ENCODE measurements around the gene GAB1. TPM values are rescaled to one million over a fixed set of nuclear protein-coding genes. Genes with fewer than 3 reads are reported as not detected.
A peak's percentile ranks its signal among the peaks of the same experiment; 100 is the strongest.

The GAB1 gene
- total RNA-seq, 1 donor from 2014 or later = 29.7 TPM

- H3K4me1 Mint-ChIP-seq (ENCODE audit: low read depth, unreplicated experiment) = peaks cover 17% of the 10 kb centered on the region
- peaks cover 15% of the 10 kb centered on the region for H3K27me3 Mint-ChIP-seq (ENCODE audit: unreplicated experiment)
- H3K4me3 Mint-ChIP-seq (ENCODE audit: unreplicated experiment) = peak overlapping the region; percentile 100
- H3K27ac Mint-ChIP-seq (ENCODE audit: unreplicated experiment) = peak overlapping the region; percentile 100
- peaks cover 4% of the 10 kb centered on the region for H3K36me3 Mint-ChIP-seq (ENCODE audit: unreplicated experiment)
- peaks cover 16% of the 10 kb centered on the region for H3K9me3 Mint-ChIP-seq (ENCODE audit: unreplicated experiment)
- no peak for TF ChIP-seq CTCF (IDR thresholded peaks at IDR 0.05; ENCODE audit: partially characterized antibody, unreplicated experiment)
- DNase-seq = no peak
These were observed 177.5 kb downstream of the GAB1 start for GRCh38 chr4:143514169-143514495.

DNA sequence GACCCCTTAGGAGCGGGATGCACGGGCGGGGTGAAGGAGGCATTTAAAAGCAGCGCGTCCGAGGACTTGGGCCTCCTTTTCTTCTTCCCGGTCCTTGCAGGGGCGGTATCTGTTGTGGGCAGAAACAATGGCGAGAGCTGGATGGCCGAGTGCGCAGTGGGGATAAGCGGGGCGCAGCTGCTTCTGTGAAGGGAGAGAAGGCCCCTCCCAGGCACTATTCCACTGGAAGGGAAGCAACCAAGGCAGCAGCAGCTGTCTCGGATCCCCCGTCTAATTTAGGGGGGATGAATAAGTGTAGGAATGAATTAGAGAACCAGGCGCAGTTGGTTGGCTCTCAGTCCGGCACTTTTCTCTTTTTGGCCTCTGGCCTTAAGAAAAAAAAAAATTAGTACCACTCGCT, 177.8 kb downstream of the GAB1 start:
- Mint-ChIP-seq H3K27me3 (ENCODE audit: unreplicated experiment) (peaks cover 15% of the 10 kb centered on the region), H3K9me3 (ENCODE audit: unreplicated experiment) (peaks cover 16% of the 10 kb centered on the region)

DNA sequence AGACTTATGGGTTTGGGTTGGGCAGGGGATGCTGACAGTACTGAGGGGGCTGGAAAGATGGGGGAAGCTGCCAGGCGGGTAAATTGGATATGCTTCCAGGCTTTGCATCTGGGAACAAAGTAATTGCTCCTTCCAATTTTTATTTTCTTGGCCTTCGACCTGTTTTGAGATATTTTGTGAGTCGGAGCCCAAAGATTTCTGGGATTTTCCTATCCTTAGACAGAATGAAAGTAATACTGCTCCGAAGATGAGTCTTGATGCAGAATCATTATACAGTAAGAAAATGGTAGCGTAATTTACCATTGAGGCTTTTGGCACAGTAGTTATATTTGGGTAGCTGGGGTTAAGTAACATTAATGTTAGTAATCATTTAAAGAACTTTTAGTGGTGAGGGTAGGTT, 178.2 kb downstream of the GAB1 start:
- Mint-ChIP-seq H3K27ac (ENCODE audit: unreplicated experiment) (peak overlapping the region; percentile 100), H3K9me3 (ENCODE audit: unreplicated experiment) (peaks cover 16% of the 10 kb centered on the region), H3K4me3 (ENCODE audit: unreplicated experiment) (peak overlapping the region; percentile 100), H3K4me1 (ENCODE audit: low read depth, unreplicated experiment) (peaks cover 22% of the 10 kb centered on the region), H3K27me3 (ENCODE audit: unreplicated experiment) (peaks cover 15% of the 10 kb centered on the region), H3K36me3 (ENCODE audit: unreplicated experiment) (peaks cover 4% of the 10 kb centered on the region)
- DNase-seq = no peak
- no peak for TF ChIP-seq CTCF (IDR thresholded peaks at IDR 0.05; ENCODE audit: partially characterized antibody, unreplicated experiment)

More for the DNA sequence above, 177.8 kb downstream of the GAB1 start:
- no peak for TF ChIP-seq CTCF (IDR thresholded peaks at IDR 0.05; ENCODE audit: partially characterized antibody, unreplicated experiment)
- peak overlapping the region; percentile 100 for H3K27ac Mint-ChIP-seq (ENCODE audit: unreplicated experiment)
- peak; percentile 77 for DNase-seq
- peaks cover 19% of the 10 kb centered on the region for H3K4me1 Mint-ChIP-seq (ENCODE audit: low read depth, unreplicated experiment)
- peaks cover 4% of the 10 kb centered on the region for H3K36me3 Mint-ChIP-seq (ENCODE audit: unreplicated experiment)
- H3K4me3 Mint-ChIP-seq (ENCODE audit: unreplicated experiment) = peak overlapping the region; percentile 100

GRCh38 chr4:143515905-143516304, 179.2 kb downstream of the GAB1 start:
- H3K4me1 Mint-ChIP-seq (ENCODE audit: low read depth, unreplicated experiment) = peaks cover 23% of the 10 kb centered on the region
- H3K36me3 Mint-ChIP-seq (ENCODE audit: unreplicated experiment) = peaks cover 4% of the 10 kb centered on the region
- H3K9me3 Mint-ChIP-seq (ENCODE audit: unreplicated experiment) = peaks cover 16% of the 10 kb centered on the region
- H3K4me3 Mint-ChIP-seq (ENCODE audit: unreplicated experiment) = peak overlapping the region; percentile 100
- no peak for DNase-seq
- peaks cover 15% of the 10 kb centered on the region for H3K27me3 Mint-ChIP-seq (ENCODE audit: unreplicated experiment)
- TF ChIP-seq CTCF (IDR thresholded peaks at IDR 0.05; ENCODE audit: partially characterized antibody, unreplicated experiment) = no peak
- H3K27ac Mint-ChIP-seq (ENCODE audit: unreplicated experiment) = peak overlapping the region; percentile 28

DNA sequence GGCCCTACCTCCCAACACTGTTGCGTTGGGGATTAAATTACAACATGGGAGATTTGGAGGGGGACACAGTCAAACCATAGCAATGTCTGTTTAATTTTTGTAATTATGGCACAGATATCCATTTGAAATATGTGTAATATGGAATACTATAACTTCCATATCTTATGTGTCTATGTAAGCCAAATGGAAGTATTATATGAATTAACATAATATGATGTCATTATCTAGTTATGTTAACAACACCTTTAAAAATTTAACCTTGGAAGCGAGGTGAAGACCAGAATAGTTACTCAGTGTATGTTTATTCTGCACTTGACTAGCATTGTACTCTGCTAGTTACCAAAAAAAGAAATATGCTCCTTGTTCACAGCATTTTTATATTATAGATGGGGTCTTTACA, 181.1 kb downstream of the GAB1 start:
- peak overlapping the region; percentile 100 for H3K4me3 Mint-ChIP-seq (ENCODE audit: unreplicated experiment)
- no peak overlapping the region for H3K27ac Mint-ChIP-seq (ENCODE audit: unreplicated experiment)
- no peak for DNase-seq
- peaks cover 15% of the 10 kb centered on the region for H3K27me3 Mint-ChIP-seq (ENCODE audit: unreplicated experiment)
- peaks cover 23% of the 10 kb centered on the region for H3K4me1 Mint-ChIP-seq (ENCODE audit: low read depth, unreplicated experiment)
- H3K9me3 Mint-ChIP-seq (ENCODE audit: unreplicated experiment) = peaks cover 16% of the 10 kb centered on the region
- TF ChIP-seq CTCF (IDR thresholded peaks at IDR 0.05; ENCODE audit: partially characterized antibody, unreplicated experiment) = no peak
- H3K36me3 Mint-ChIP-seq (ENCODE audit: unreplicated experiment) = peaks cover 4% of the 10 kb centered on the region

Small RNA genes lying within 50 kb of the gene (microRNA-seq; reads per million reads assigned to microRNA genes)
- 5.4 reads per million, percentile 34 among the genes with 10 or more reads in this experiment for gene MIR3139 (ENCODE audit: unreplicated experiment)

Other genes starting within 250 kb of the GAB1 start
- gene USP38, start 152.0 kb upstream of the GAB1 start, total RNA-seq (ENCODE audit: unreplicated experiment) = 15.9 TPM
- gene SMARCA5, start 176.8 kb downstream of the GAB1 start, total RNA-seq (ENCODE audit: unreplicated experiment) = 107 TPM

Data from glutamatergic neuron (in vitro differentiated cells).